H1 (cell line): Measurements from ENCODE around the gene BCL11A. TPM values are rescaled to one million over a fixed set of nuclear protein-coding genes. Genes with fewer than 3 reads are reported as not detected.
A peak's percentile ranks its signal among the peaks of the same experiment; 100 is the strongest.

Experiments used
- CTCF ChIA-PET: fragments of 300-600 bp; sonication (Branson Sonifier 250); formaldehyde crosslinking; loops from one replicate; lab custom pipeline; 2021; ENCODE audit not compliant: partially characterized antibody; lab: Charles Lee
- POLR2A ChIA-PET: fragments of 300-600 bp; sonication (Branson Sonifier 250); formaldehyde crosslinking; loops from one replicate; lab custom pipeline; 2021; ENCODE audit warnings: inconsistent platforms; ENCODE audit not compliant: partially characterized antibody; lab: Charles Lee
- DNase-seq, 2 experiments: peaks; one replicate each; pipeline versions ENCODE4 v3.0.0 to v3.0.0-alpha.2; 2010 to 2022; ENCODE audit warnings: low spot score in 2 of 2, low read depth in 1 of 2, mixed read lengths in 1 of 2
- FAIRE-seq: peaks from 2 replicates; lab custom pipeline; 2011; peaks lifted over from hg19 to GRCh38; lab: Jason Lieb, UNC
- H2AFZ ChIP-seq: 2 replicates; pipeline ENCODE4 v1.8.1; 2012; ENCODE audit warnings: low read length, inconsistent platforms
- H2AK5ac ChIP-seq: 2 replicates; pipeline ENCODE4 v1.6.1; 2013; ENCODE audit warnings: low read depth, low read length
- H2BK120ac ChIP-seq: replicated peaks from 2 replicates; pipeline ENCODE3; 2013; ENCODE audit warnings: low read depth, low read length, inconsistent platforms
- H2BK12ac ChIP-seq: 2 replicates; pipeline ENCODE4 v1.6.1; 2013; ENCODE audit warnings: low read depth, low read length
- H2BK15ac ChIP-seq: 2 replicates; pipeline ENCODE4 v1.6.1; 2013; ENCODE audit warnings: low read length
- H2BK20ac ChIP-seq: 2 replicates; pipeline ENCODE4 v1.6.1; 2013; ENCODE audit warnings: low read length
- H2BK5ac ChIP-seq: 2 replicates; pipeline ENCODE4 v1.6.1; 2013; ENCODE audit warnings: low read depth, low read length
- H3K14ac ChIP-seq: 2 replicates; pipeline ENCODE4 v1.6.1; 2013; ENCODE audit warnings: inconsistent platforms; ENCODE audit not compliant: insufficient read length
- H3K18ac ChIP-seq: 2 replicates; pipeline ENCODE4 v1.6.1; 2013; ENCODE audit warnings: low read length; ENCODE audit errors: extremely low read depth
- H3K23ac ChIP-seq: 2 replicates; pipeline ENCODE4 v1.6.1; 2013; ENCODE audit warnings: inconsistent platforms; ENCODE audit not compliant: insufficient read length
- H3K23me2 ChIP-seq: 2 replicates; pipeline ENCODE4 v1.6.1; 2013; ENCODE audit warnings: low read depth, low read length
- H3K27ac ChIP-seq: 2 replicates; pipeline ENCODE4 v1.6.1; 2011; ENCODE audit warnings: low read depth, low read length, inconsistent platforms
- H3K27me3 ChIP-seq, 4 experiments: replicated peaks in 1 of 4; 1 replicate in 1 of 4; 2 replicates in 3 of 4; pipeline versions ENCODE4 v1.6.1 to v1.8.1; 2011 to 2013; ENCODE audit warnings: low read length in 3 of 4, mild to moderate bottlenecking in 3 of 4, inconsistent platforms in 2 of 4, mixed read lengths in 2 of 4, moderate library complexity in 1 of 4; ENCODE audit not compliant: control insufficient read depth in 3 of 4, insufficient read depth in 3 of 4; ENCODE audit errors: extremely low read depth in 1 of 4
- H3K36me3 ChIP-seq, 4 experiments: 2 replicates each; pipeline versions ENCODE4 v1.6.1 to v1.8.1; 2011 to 2013; ENCODE audit warnings: mild to moderate bottlenecking in 4 of 4, low read length in 3 of 4, moderate library complexity in 2 of 4, control low read depth in 1 of 4, inconsistent platforms in 1 of 4; ENCODE audit not compliant: insufficient read depth in 4 of 4, control insufficient read depth in 2 of 4
- H3K4ac ChIP-seq: replicated peaks from 2 replicates; pipeline ENCODE3; 2013; ENCODE audit warnings: low read length, low read depth, mixed read lengths, inconsistent platforms; ENCODE audit not compliant: insufficient read length
- H3K4me1 ChIP-seq, 4 experiments: replicated peaks in 1 of 4; 1 replicate in 1 of 4; 2 replicates in 3 of 4; pipeline versions ENCODE4 v1.6.1 to v1.8.1; 2011 to 2013; ENCODE audit warnings: low read length in 3 of 4, inconsistent platforms in 2 of 4, mixed read lengths in 1 of 4; ENCODE audit not compliant: insufficient read depth in 4 of 4, control insufficient read depth in 3 of 4
- H3K4me2 ChIP-seq, 2 experiments: 2 replicates each; pipeline versions ENCODE4 v1.6.1 to v1.8.1; 2011 to 2013; ENCODE audit warnings: low read depth in 2 of 2, low read length in 2 of 2, control low read depth in 1 of 2, inconsistent platforms in 1 of 2, mild to moderate bottlenecking in 1 of 2; ENCODE audit not compliant: insufficient read depth in 1 of 2
- H3K4me3 ChIP-seq, 4 experiments: fragments of 200-600, 300-600 bp in 1 of 4; sonication (generic), shearing (Covaris generic), sonication (Bioruptor Twin) in 1 of 4; 2 replicates each; pipeline versions ENCODE4 v1.5.1 to v1.8.1; 2011 to 2016; ENCODE audit warnings: low read length in 4 of 4, low read depth in 3 of 4, control low read depth in 2 of 4, inconsistent platforms in 2 of 4, mild to moderate bottlenecking in 2 of 4, mixed read lengths in 1 of 4, moderate library complexity in 1 of 4; ENCODE audit not compliant: insufficient read depth in 2 of 4; ENCODE audit errors: extremely low read depth in 1 of 4
- H3K56ac ChIP-seq: replicated peaks from 2 replicates; pipeline ENCODE3; 2013; ENCODE audit warnings: low read depth, mild to moderate bottlenecking, mixed read lengths, low read length, inconsistent platforms; ENCODE audit not compliant: insufficient read length
- H3K79me1 ChIP-seq: 2 replicates; pipeline ENCODE4 v1.6.1; 2013; ENCODE audit warnings: low read depth, low read length, control low read depth
- H3K79me2 ChIP-seq, 2 experiments: 2 replicates each; pipeline versions ENCODE4 v1.6.1 to v1.8.1; 2012 to 2013; ENCODE audit warnings: low read length in 2 of 2, mild to moderate bottlenecking in 2 of 2, inconsistent platforms in 1 of 2; ENCODE audit not compliant: insufficient read depth in 2 of 2, control insufficient read depth in 1 of 2
- H3K9ac ChIP-seq, 4 experiments: replicated peaks in 1 of 4; 1 replicate in 1 of 4; 2 replicates in 3 of 4; pipeline versions ENCODE4 v1.6.1 to v1.8.1; 2011 to 2013; ENCODE audit warnings: low read depth in 3 of 4, low read length in 3 of 4, control low read depth in 2 of 4, mild to moderate bottlenecking in 2 of 4, moderate library complexity in 2 of 4, inconsistent platforms in 1 of 4; ENCODE audit errors: extremely low read depth in 1 of 4
- H3K9me3 ChIP-seq, 2 experiments: 2 replicates each; pipeline versions ENCODE4 v1.6.1 to v1.8.1; 2012 to 2013; ENCODE audit warnings: mild to moderate bottlenecking in 2 of 2, moderate library complexity in 2 of 2, control low read depth in 1 of 2, inconsistent platforms in 1 of 2, low read depth in 1 of 2, low read length in 1 of 2, mixed read lengths in 1 of 2; ENCODE audit not compliant: insufficient read depth in 2 of 2
- H4K20me1 ChIP-seq, 2 experiments: replicated peaks in 1 of 2; 2 replicates each; pipeline versions ENCODE3 to v1.8.1; 2011 to 2013; ENCODE audit warnings: inconsistent platforms in 2 of 2, low read length in 2 of 2, mild to moderate bottlenecking in 1 of 2; ENCODE audit not compliant: insufficient read depth in 2 of 2, control insufficient read depth in 1 of 2
- H4K5ac ChIP-seq: 2 replicates; pipeline ENCODE4 v1.6.1; 2013; ENCODE audit warnings: low read length, low read depth, mixed read lengths, inconsistent platforms; ENCODE audit not compliant: insufficient read length
- H4K8ac ChIP-seq: 2 replicates; pipeline ENCODE4 v1.8.0; 2013; ENCODE audit warnings: mild to moderate bottlenecking, moderate library complexity, low read length, inconsistent platforms; ENCODE audit not compliant: insufficient read depth; ENCODE audit errors: extremely low read depth
- H4K91ac ChIP-seq: replicated peaks from 2 replicates; pipeline ENCODE3; 2013; ENCODE audit warnings: low read length, mixed read lengths, inconsistent platforms; ENCODE audit not compliant: insufficient read length
- BRCA1 ChIP-seq: IDR thresholded peaks from 2 replicates; pipeline ENCODE4 v1.6.1; 2012; ENCODE audit warnings: low read depth, low read length, improper control_type of control experiment
- CBX8 ChIP-seq: fragments of 300-800, 300-1000 bp; sonication (generic); IDR thresholded peaks from 2 replicates; pipeline ENCODE4 v1.7.1; 2016; ENCODE audit warnings: low read depth, low read length, borderline replicate concordance
- CTCF ChIP-seq, 3 experiments: IDR thresholded peaks; 1 replicate in 2 of 3; 2 replicates in 1 of 3; pipeline versions ENCODE4 v1.5.1 to v1.6.1; 2011; ENCODE audit warnings: low read length in 3 of 3, mild to moderate bottlenecking in 3 of 3, inconsistent platforms in 2 of 3, low read depth in 1 of 3, moderate library complexity in 1 of 3; ENCODE audit not compliant: insufficient read depth in 1 of 3; ENCODE audit errors: control extremely low read depth in 1 of 3
- EGR1 ChIP-seq: IDR thresholded peaks from 2 replicates; pipeline ENCODE4 v1.6.1; 2011; ENCODE audit warnings: low read depth, low read length, borderline replicate concordance
- EZH2 ChIP-seq: fragments of 200-600 bp; sonication (generic); IDR thresholded peaks from 2 replicates; pipeline ENCODE4 v1.7.1; 2012; ENCODE audit warnings: low read depth, mild to moderate bottlenecking, moderate library complexity, low read length, inconsistent platforms; ENCODE audit not compliant: severe bottlenecking
- HDAC6 ChIP-seq: IDR thresholded peaks from one replicate; pipeline ENCODE4 v1.7.1; 2012; ENCODE audit warnings: low read depth, mild to moderate bottlenecking, inconsistent platforms, low read length, moderate library complexity
- MAFK ChIP-seq: IDR thresholded peaks from 2 replicates; pipeline ENCODE4 v1.6.1; 2012; ENCODE audit warnings: low read depth, mild to moderate bottlenecking, improper control_type of control experiment, low read length
- TCF12 ChIP-seq: IDR thresholded peaks from 2 replicates; pipeline ENCODE4 v1.6.1; 2011; ENCODE audit warnings: low read depth, mild to moderate bottlenecking, low read length
- TEAD4 ChIP-seq: IDR thresholded peaks from 2 replicates; pipeline ENCODE4 v1.6.1; 2012; ENCODE audit warnings: low read depth, low read length, inconsistent platforms, mixed read lengths
- YY1 ChIP-seq: IDR thresholded peaks from 2 replicates; pipeline ENCODE4 v1.6.1; 2011; ENCODE audit warnings: low read depth, mild to moderate bottlenecking, low read length
- ZNF274 ChIP-seq: IDR thresholded peaks from 2 replicates; pipeline ENCODE4 v1.7.0; 2012; ENCODE audit warnings: low read length, borderline replicate concordance; ENCODE audit errors: extremely low read depth
- WGBS, 2 experiments: shearing (Covaris generic) in 1 of 2; methylation state at CpG; one replicate each; pipeline versions ENCODE4 v1.1.6 to v1.1.7; 2013 to 2015; ENCODE audit warnings: low lambda C conversion rate in 2 of 2, mixed read lengths in 2 of 2, inconsistent platforms in 1 of 2, low coverage in 1 of 2, missing lambda C conversion rate in 1 of 2; ENCODE audit not compliant: insufficient replicate concordance in 2 of 2, insufficient coverage in 1 of 2, insufficient read length in 1 of 2; ENCODE audit errors: extremely low coverage in 1 of 2, missing lambda C conversion rate in 1 of 2; 5-methylcytosine and 5-hydroxymethylcytosine counted together
- polyA plus RNA-seq, 7 experiments: library from polyadenylated mRNA; depleted of rRNA in 3 of 7; stranded (reverse) in 5 of 7; unstranded in 2 of 7; fragments of >200 nt in 5 of 7; fragments of 200-250 nt in 2 of 7; gene quantifications; 1 replicate in 5 of 7; 2 replicates in 1 of 7; 4 replicates in 1 of 7; pipeline versions ENCODE4 v1.2.1 to v1.2.3, GENCODE V29; 2011 to 2013; ENCODE audit warnings: missing spikeins in 2 of 7, mixed read lengths in 2 of 7
- total RNA-seq: library from RNA; stranded (reverse); fragmentation: NEBNext Ultra II Directional; extraction: Animal tissue kit (Norgen Biotek cat#: 25700); gene quantifications from 2 replicates; pipeline ENCODE4 v1.2.1, GENCODE V29; 2021

The BCL11A gene
- total and polyA plus RNA-seq, 2 of the 8 experiments (the other 6 are each of a cell fraction or from before 2014, with no cell fraction given), result 11.9 to 59.3 TPM

DNA sequence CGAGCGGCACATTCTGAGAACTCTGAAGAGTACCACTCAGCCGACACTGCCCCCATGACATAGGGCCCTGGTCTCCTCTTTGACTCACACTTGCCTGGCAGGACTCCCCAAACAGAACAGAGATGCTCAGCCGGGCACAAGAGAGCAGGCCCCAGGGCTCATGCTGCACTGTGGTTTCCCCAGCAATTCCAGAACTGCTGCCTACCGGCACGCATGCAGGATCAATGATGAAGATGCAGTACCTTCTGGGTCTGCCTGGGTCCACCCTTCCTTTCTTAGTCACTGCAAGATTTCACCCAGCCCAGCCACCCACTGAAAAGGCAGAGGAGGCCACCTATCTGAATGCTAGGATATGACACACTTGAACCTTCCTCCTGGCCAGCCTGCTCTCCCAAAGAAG lies 49.4 kb downstream of the BCL11A start:
- H2BK20ac ChIP-seq, result no peak overlapping the region
- peaks cover 27% of the 10 kb centered on the region for H3K79me1 ChIP-seq
- ChIA-PET CTCF (interaction anchor here (0.7 to 5.6 kb wide), 9 partner anchors 9 to 1565 kb away, joined by 3 to 31 read pairs (median 4); no protein-coding TSS in a partner anchor), POLR2A (interaction anchor here (0.8 to 1.8 kb wide), 4 partner anchors 9 to 28 kb away, joined by 3 to 4 read pairs (median 3); no protein-coding TSS in a partner anchor)
- H4K91ac ChIP-seq, result no peak overlapping the region
- no peak overlapping the region for H3K27ac ChIP-seq
- H3K9ac ChIP-seq, result no peak overlapping the region
- peaks cover 13 to 90% of the 10 kb centered on the region in 2 experiments; a peak in 3 of 4 replicates for H3K79me2 ChIP-seq
- no peak overlapping the region; the same call in 1 of the 2 replicates for H4K8ac ChIP-seq
- H3K14ac ChIP-seq, result no peak overlapping the region
- no peak overlapping the region for H2BK5ac ChIP-seq
- no peaks in the 10 kb centered on the region for H3K9me3 ChIP-seq
- no peak overlapping the region for H2BK120ac ChIP-seq
- no peak overlapping the region for H3K18ac ChIP-seq
- H3K56ac ChIP-seq, result no peak overlapping the region
- H3K4me3 ChIP-seq, result no peak overlapping the region
- no peak overlapping the region for H2BK12ac ChIP-seq
- no peak overlapping the region for H3K23ac ChIP-seq
- no peaks in the 10 kb centered on the region for H3K27me3 ChIP-seq
- no peak overlapping the region for H2AFZ ChIP-seq
- DNase-seq (no peak), FAIRE-seq (no peak)
- no peak overlapping the region for H2BK15ac ChIP-seq
- H3K4ac ChIP-seq, result no peak overlapping the region
- no peak overlapping the region for H2AK5ac ChIP-seq
- peaks cover 20 to 22% of the 10 kb centered on the region in 2 experiments for H4K20me1 ChIP-seq
- peaks cover 0 to 14% (median 0%) of the 10 kb centered on the region in 4 experiments; a peak in 2 of 8 replicates for H3K36me3 ChIP-seq
- H3K4me2 ChIP-seq, result no peak overlapping the region
- WGBS, 2 experiments, result 91% methylated on average over 6 of the region's 6 CpGs; no CpG with 5 or more reads in 1 of the 2 experiments
- no peak overlapping the region for H4K5ac ChIP-seq
- H3K23me2 ChIP-seq, result no peaks in the 10 kb centered on the region
- H3K4me1 ChIP-seq, result peaks cover 6 to 19% (median 14%) of the 10 kb centered on the region in 4 experiments
- TF ChIP-seq EZH2 (no peak), HDAC6 (no peak), MAFK (no peak), CBX8 (no peak), TCF12 (no peak), EGR1 (no peak), YY1 (no peak), BRCA1 (no peak), CTCF (IDR thresholded peaks at IDR 0.05; ENCODE audit: control extremely low read depth in 1 of 3, insufficient read depth in 1 of 3, low read depth in 1 of 3, low read length in 3 of 3) (peak in 2 of 3 experiments; percentile 20 to 29; a peak in 2 of 4 replicates), ZNF274 (no peak), TEAD4 (no peak)
